Inflammatory macrophage treated with lipopolysaccharide for 1 hour (primary cell): ENCODE measurements around the gene TRPM5.

Source experiments
- DNase-seq, 2 donors: peaks; one replicate each; pipeline ENCODE4 v3.0.0-alpha.2; 2020 to 2022

Gene TRPM5

GRCh38 chr11:2452321-2453012, 8.2 kb upstream of the TRPM5 start:
- no peak for DNase-seq

DNA sequence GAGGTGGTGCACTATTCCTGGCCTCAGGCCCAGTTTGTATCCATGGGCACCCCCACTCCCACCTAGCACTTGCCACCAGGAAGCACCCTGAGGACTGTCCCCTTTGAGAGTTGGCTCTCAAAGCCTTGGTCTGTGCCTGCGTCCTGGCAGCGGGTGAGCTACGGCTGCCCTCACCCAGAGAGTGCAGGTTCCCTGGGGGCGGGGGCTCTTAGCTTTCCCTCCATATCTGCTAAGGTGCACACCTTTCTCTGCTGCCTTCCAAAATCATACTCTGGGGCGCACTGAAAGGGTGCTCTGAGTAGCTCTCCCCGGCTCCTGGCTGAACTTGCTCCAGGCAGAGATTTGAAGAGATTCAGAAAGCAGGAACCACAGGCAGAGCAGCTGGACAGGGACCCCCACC, 7.6 kb upstream of the TRPM5 start:
- DNase-seq, result no peak

DNA sequence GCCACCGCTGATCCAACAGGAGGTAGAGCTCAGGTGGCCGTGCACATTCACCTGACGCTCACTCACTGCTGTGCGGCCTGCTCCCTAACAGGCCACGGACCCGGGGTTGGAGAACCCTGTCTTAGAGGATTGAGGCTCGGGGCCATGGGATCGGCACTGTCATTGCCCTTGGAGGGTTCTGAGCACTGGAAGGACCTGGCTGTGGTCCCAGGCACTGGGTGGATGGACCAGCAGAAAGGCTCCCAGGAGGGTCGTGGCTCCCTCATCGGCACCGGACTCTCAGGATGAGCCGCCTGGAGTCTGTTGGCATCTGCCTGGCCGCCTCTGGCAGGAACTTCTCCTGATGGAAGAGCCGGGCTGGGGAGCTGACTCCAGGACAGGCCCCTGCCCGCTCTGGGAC, 7.0 kb upstream of the TRPM5 start:
- no peak for DNase-seq

GRCh38 chr11:2450321-2451041, 6.2 kb upstream of the TRPM5 start:
- no peak for DNase-seq

DNA sequence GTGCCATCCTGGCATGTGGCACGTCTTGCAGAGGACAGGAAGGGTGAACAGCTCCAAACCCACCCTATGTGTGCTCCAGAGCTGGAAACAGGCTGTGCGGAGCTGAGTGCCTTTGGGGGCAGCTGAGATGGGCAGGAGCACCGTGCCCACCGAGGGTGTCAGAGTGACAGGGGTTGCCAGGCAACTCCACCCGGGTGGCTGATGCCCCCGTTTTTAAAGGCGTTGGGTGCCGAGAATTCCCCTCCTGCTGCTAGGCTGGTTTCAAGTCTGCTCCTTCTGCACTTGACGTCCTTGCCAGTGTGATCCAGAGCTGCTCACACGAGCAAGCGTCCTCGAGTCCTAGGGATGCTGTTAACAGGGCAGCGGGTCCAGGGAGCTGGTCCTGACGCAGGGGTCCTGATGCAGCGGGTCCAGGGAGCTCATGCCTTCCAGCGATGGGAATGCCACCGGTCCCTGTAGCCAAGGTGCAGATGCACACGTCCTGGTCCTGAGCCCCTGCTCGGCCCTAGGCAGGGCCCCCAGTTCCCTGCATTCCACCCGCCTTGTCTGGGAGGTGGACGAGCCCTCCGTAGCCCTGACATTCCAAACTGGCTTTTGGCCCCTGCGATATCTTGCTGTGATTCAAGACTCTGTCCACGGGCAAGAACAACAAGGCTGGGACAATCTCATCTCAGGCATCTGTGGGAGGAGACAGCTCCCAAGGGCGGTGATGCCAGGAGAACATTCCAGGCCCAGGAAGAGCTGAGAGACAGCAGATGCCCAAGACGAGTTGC, 5.4 kb upstream of the TRPM5 start:
- no peak for DNase-seq

- no peak for DNase-seq
Measured at GRCh38 chr11:2448661-2449547, 4.6 kb upstream of the TRPM5 start.

- DNase-seq, result no peak
Measured at GRCh38 chr11:2447951-2448650, 3.8 kb upstream of the TRPM5 start.

DNA sequence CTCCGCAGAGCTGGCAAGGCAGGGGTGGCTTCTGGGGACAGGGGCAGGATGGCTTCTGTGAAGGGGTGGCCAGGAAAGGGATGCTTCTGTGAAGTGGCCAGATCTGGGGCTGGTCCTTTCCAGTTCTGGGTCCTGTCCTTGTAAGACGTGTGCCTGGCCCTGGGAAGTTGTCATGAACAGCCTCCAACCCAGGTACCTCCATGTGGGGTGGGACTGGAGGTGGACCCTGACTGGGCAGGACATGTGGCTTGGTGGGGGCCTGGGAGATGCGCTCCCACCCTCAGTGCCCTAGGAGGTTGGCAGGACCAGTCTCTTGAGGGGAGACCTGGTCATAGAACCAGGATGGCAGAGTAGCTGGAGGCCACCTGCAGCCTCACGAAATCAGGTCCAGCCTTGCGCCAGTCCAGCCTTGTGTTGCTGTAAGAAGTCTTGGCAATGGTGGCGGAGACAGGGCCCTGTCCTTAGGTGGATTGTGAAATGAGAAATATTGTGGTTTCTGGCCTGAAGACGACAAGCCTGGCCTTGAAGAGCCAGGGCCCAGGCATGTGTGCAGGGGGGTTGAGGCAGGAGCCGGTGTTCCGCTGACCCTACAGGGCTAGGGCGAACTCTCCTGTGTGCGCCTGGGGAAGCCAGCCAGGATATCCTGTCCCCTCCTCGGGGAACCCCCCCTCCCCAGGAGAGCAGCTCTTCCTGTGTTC, 3.1 kb upstream of the TRPM5 start:
- peak in 1 of 2 donors; percentile 16 for DNase-seq

- DNase-seq, result peak; percentile 24 to 47
Measured at GRCh38 chr11:2446590-2447252, 2.4 kb upstream of the TRPM5 start.

DNA sequence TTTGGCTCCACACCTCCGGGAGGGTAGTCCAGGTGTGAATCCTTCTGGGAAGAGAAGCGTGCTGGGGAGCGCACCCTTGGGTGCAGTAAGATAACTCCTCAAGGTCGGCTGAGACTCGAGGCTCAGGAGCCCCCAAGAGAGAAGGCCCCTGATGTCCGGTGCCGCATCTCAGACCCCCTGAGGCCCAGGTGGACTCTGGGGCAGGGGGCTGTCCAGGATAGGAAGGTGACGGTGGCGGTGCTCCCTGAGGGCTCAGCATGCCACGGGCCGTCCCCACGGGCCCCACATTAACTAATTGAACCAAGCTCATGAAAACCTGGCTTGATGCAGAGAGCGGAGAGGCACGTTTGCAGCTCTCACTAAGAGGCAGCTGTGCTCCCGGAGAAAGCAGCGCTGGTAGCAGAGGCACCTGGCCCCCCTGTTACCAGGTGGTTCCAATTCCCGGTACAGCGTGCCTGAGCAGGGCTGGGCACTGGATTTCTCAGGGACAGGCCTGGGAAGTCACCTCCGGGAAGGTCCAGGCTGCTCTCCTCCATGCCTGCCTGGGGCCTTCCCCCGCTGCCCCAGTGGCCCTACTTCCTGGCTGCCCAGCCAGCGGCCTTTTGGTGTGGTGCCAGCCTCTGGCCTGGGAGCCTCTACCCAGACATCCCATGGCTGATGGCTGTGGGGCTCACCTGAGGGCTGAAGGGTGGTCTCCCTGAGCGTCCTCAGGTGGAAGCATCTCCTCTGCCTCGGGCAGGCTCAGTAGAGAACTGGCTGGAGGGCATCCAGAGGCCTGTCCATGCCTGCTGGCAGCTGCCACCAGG, 1.6 kb upstream of the TRPM5 start:
- DNase-seq, result no peak

DNA sequence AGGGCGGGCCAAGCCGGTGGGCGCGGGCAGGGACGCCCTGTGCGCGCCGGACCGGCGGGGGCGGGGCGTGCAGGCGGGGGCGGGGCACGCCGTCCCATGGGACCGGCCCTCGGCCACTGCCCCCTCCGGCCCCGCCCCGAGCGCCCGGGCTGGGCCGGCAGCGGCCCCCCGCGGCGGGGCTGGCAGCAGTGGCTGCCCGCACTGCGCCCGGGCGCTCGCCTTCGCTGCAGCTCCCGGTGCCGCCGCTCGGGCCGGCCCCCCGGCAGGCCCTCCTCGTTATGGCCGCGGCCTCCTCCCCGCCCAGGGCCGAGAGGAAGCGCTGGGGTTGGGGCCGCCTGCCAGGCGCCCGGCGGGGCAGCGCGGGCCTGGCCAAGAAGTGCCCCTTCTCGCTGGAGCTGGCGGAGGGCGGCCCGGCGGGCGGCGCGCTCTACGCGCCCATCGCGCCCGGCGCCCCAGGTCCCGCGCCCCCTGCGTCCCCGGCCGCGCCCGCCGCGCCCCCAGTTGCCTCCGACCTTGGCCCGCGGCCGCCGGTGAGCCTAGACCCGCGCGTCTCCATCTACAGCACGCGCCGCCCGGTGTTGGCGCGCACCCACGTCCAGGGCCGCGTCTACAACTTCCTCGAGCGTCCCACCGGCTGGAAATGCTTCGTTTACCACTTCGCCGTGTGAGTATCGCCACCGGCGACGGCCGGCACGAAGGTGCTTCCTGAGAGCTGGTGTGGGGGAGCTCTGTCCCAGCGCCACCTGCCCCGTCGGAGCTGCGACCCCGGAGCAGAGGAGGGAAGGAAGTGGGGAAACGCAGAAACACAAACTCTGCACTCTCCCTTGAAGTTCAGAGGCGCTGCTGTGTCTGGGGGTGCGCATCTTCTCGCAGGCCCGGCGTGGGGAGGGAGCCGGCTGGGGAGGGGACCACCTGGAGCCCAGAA, 769 bp upstream of the TRPM5 start, which contains the start of gene KCNQ1:
Gene KCNQ1, plus strand, starts transcription at position 188 of the 925 bp plus-strand sequence. Its CDS starts 91 bp downstream, at position 279.
- peak; percentile 41 to 63 for DNase-seq

- no peak for DNase-seq
Measured at GRCh38 chr11:2443406-2443805, 908 bp downstream of the TRPM5 start.

DNA sequence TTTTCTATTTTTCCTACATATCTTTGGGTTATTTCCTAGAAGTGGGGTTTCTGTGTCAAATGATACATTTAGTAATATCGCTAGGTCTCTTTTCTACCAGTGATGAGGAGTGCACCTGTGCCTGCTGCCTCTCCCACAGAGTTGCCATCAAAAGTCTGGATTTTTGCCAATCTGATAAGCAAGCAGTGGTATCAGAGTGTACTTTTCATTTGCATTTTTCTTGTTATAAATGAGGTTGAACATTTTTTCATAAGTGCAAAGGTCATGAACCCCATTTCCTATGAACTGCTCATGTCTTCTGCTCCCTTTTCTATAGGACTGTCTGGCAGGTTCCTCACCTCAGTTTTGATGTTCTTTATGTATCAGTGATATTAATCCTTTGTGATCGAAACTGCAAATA, 1.7 kb downstream of the TRPM5 start:
- no peak for DNase-seq

GRCh38 chr11:2441171-2441570, 3.1 kb downstream of the TRPM5 start:
- DNase-seq, result no peak

DNA sequence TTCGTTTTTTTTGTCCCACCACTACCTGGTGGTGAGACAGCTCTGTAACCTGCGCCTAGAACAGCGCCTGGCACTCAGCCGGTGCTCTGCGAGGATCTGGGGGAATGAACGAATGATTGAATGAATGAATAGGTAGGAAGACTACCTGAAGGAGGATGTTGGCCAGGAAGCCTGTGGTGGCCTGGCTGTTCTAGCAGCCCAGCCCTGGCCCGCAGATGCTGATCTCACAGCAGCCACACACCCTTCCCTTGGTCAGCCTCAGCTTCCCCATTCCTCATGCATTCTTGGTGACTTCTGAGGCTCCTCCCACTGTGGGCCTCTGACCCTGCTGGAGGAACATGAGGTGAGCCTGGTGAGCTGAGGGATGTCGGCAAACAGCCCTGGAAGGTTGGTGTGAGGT, 3.7 kb downstream of the TRPM5 start:
- peak; percentile 22 to 45 for DNase-seq

DNA sequence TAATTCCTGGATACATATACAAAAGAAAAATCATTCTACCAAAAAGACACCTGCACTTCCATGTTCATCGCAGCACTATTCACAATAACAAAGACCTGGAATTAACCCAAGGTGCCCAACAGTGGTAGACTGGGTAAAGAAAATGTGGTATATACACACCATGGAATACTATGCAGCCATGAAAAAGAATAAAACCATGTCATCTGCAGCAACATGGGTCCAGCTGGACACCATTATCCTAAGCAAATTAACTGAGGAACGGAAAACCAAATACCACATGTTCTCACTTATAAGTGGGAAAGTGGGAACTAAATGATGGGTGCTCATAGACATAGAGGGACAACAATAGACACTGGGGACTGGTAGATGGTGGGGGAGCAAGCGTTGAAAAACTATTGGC, 4.5 kb downstream of the TRPM5 start:
- DNase-seq, result no peak

- DNase-seq, result no peak
Measured at GRCh38 chr11:2437516-2437915, 6.8 kb downstream of the TRPM5 start.

GRCh38 chr11:2436521-2437031, 7.7 kb downstream of the TRPM5 start:
- DNase-seq, result no peak
